K562 (cell line): ENCODE results near the gene AMBRA1. TPM values are rescaled to one million over a fixed set of nuclear protein-coding genes. Genes with fewer than 3 reads are reported as not detected.

Experiments
- CHCHD3 ChIP-seq: fragments of 250-450 bp; sonication (Bioruptor Pico); IDR thresholded peaks from 2 replicates; pipeline ENCODE4 v2.1.2; 2022; ENCODE audit warnings: mild to moderate bottlenecking
- HLTF ChIP-seq: fragments of 450-650 bp; IDR thresholded peaks from 2 replicates; pipeline ENCODE4 v1.6.1; 2016
- PRMT5 ChIP-seq: sonication (generic); formaldehyde crosslinking; IDR thresholded peaks from 2 replicates; pipeline ENCODE4 v1.5.0; 2020; ENCODE audit warnings: missing genetic modification reagents
- SNIP1 ChIP-seq: fragments of 450-650 bp; IDR thresholded peaks from 2 replicates; pipeline ENCODE4 v1.7.1; 2017; ENCODE audit warnings: low read depth, mild to moderate bottlenecking
- polyA plus RNA-seq, 8 experiments: library from polyadenylated mRNA; depleted of rRNA in 4 of 8; stranded (reverse) in 5 of 8; unstranded in 3 of 8; fragments of >200 nt; fragmentation: Nextera tagmentation in 2 of 8; fragmentation: Illumina TruSeq in 1 of 8; extraction: Ambion mirVana in 2 of 8; extraction: Trizol in 1 of 8; gene quantifications; 2 replicates each; pipeline versions ENCODE4 v1.2.1 to v1.2.3, GENCODE V29; 2011 to 2014; ENCODE audit warnings: inconsistent platforms in 1 of 8, missing spikeins in 1 of 8
- total RNA-seq, 7 experiments: library from RNA; depleted of rRNA in 6 of 7; stranded (reverse); fragments of >200 nt in 6 of 7; fragmentation: Illumina TruSeq in 2 of 7; extraction: Trizol in 2 of 7; gene quantifications; 2 replicates each; pipeline versions ENCODE4 v1.2.1 to v1.2.3, GENCODE V29; 2011 to 2021; ENCODE audit warnings: low replicate concordance in 1 of 7
- TF ChIP-seq, protein P1 (sequence below): fragments of 450-650 bp; IDR thresholded peaks from 2 replicates; pipeline ENCODE4 v1.6.1; 2016
- TF ChIP-seq, protein P2 (sequence below): sonication (generic); formaldehyde crosslinking; IDR thresholded peaks from 2 replicates; pipeline ENCODE4 v1.8.0; 2023; ENCODE audit warnings: missing genetic modification reagents, mild to moderate bottlenecking, borderline replicate concordance
- TF ChIP-seq, protein P3 (sequence below): fragments of 450-650 bp; IDR thresholded peaks from 2 replicates; pipeline ENCODE4 v1.6.1; 2016; ENCODE audit warnings: mild to moderate bottlenecking
- TF ChIP-seq, protein P4 (sequence below): sonication (generic); formaldehyde crosslinking; IDR thresholded peaks from 2 replicates; pipeline ENCODE4 v1.8.0; 2022; ENCODE audit warnings: missing genetic modification reagents, mild to moderate bottlenecking, borderline replicate concordance
- TF ChIP-seq, protein P5 (sequence below): fragments of 150-350 bp; IDR thresholded peaks from 2 replicates; pipeline ENCODE4 v1.6.1; 2014; ENCODE audit warnings: low read depth, mild to moderate bottlenecking, low read length, borderline replicate concordance
- TF ChIP-seq, protein P6 (sequence below): sonication (generic); formaldehyde crosslinking; IDR thresholded peaks from 2 replicates; pipeline ENCODE4 v1.8.1; 2023; ENCODE audit warnings: mild to moderate bottlenecking, missing genetic modification reagents

Gene AMBRA1
- total and polyA plus RNA-seq, 9 of the 15 experiments (the other 6 are each of a cell fraction or from before 2014, with no cell fraction given) = 0.15 to 24.5 (median 13.0) TPM

DNA sequence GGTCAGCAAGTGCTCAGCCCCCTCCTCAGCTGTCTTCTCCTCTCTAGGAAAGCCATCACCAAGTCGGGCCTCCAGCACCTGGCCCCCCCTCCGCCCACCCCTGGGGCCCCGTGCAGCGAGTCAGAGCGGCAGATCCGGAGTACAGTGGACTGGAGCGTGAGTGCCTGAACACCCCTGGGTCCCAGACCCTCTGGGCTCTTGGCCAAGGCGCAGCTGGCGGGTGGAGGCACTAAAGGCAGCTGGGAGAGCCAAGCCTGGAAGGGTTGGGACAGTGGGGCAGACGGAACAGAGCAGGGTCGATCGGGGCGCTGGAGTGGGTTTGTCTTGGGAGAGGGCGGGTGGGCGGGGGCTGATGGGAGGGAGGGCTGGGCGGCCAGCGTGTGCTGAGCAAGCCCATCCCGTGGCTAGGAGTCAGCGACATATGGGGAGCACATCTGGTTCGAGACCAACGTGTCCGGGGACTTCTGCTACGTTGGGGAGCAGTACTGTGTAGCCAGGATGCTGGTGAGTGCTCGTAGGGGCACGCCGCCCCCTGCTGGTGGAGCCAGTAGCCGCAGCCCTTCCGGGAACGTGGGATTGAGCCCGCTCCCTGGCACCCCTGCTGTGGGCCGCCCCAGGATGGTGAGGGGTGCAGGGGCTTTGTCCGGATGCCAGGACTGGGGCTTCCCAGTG is 226.4 kb downstream of the AMBRA1 start (continued):
- TF ChIP-seq, protein P1, sequence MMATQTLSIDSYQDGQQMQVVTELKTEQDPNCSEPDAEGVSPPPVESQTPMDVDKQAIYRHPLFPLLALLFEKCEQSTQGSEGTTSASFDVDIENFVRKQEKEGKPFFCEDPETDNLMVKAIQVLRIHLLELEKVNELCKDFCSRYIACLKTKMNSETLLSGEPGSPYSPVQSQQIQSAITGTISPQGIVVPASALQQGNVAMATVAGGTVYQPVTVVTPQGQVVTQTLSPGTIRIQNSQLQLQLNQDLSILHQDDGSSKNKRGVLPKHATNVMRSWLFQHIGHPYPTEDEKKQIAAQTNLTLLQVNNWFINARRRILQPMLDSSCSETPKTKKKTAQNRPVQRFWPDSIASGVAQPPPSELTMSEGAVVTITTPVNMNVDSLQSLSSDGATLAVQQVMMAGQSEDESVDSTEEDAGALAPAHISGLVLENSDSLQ = no peak
- TF ChIP-seq, protein P2, sequence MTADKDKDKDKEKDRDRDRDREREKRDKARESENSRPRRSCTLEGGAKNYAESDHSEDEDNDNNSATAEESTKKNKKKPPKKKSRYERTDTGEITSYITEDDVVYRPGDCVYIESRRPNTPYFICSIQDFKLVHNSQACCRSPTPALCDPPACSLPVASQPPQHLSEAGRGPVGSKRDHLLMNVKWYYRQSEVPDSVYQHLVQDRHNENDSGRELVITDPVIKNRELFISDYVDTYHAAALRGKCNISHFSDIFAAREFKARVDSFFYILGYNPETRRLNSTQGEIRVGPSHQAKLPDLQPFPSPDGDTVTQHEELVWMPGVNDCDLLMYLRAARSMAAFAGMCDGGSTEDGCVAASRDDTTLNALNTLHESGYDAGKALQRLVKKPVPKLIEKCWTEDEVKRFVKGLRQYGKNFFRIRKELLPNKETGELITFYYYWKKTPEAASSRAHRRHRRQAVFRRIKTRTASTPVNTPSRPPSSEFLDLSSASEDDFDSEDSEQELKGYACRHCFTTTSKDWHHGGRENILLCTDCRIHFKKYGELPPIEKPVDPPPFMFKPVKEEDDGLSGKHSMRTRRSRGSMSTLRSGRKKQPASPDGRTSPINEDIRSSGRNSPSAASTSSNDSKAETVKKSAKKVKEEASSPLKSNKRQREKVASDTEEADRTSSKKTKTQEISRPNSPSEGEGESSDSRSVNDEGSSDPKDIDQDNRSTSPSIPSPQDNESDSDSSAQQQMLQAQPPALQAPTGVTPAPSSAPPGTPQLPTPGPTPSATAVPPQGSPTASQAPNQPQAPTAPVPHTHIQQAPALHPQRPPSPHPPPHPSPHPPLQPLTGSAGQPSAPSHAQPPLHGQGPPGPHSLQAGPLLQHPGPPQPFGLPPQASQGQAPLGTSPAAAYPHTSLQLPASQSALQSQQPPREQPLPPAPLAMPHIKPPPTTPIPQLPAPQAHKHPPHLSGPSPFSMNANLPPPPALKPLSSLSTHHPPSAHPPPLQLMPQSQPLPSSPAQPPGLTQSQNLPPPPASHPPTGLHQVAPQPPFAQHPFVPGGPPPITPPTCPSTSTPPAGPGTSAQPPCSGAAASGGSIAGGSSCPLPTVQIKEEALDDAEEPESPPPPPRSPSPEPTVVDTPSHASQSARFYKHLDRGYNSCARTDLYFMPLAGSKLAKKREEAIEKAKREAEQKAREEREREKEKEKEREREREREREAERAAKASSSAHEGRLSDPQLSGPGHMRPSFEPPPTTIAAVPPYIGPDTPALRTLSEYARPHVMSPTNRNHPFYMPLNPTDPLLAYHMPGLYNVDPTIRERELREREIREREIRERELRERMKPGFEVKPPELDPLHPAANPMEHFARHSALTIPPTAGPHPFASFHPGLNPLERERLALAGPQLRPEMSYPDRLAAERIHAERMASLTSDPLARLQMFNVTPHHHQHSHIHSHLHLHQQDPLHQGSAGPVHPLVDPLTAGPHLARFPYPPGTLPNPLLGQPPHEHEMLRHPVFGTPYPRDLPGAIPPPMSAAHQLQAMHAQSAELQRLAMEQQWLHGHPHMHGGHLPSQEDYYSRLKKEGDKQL = no peak
- TF ChIP-seq, protein P3, sequence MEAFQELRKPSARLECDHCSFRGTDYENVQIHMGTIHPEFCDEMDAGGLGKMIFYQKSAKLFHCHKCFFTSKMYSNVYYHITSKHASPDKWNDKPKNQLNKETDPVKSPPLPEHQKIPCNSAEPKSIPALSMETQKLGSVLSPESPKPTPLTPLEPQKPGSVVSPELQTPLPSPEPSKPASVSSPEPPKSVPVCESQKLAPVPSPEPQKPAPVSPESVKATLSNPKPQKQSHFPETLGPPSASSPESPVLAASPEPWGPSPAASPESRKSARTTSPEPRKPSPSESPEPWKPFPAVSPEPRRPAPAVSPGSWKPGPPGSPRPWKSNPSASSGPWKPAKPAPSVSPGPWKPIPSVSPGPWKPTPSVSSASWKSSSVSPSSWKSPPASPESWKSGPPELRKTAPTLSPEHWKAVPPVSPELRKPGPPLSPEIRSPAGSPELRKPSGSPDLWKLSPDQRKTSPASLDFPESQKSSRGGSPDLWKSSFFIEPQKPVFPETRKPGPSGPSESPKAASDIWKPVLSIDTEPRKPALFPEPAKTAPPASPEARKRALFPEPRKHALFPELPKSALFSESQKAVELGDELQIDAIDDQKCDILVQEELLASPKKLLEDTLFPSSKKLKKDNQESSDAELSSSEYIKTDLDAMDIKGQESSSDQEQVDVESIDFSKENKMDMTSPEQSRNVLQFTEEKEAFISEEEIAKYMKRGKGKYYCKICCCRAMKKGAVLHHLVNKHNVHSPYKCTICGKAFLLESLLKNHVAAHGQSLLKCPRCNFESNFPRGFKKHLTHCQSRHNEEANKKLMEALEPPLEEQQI = no peak
- no peak for TF ChIP-seq CHCHD3
- TF ChIP-seq HLTF = no peak
- TF ChIP-seq, protein P4, sequence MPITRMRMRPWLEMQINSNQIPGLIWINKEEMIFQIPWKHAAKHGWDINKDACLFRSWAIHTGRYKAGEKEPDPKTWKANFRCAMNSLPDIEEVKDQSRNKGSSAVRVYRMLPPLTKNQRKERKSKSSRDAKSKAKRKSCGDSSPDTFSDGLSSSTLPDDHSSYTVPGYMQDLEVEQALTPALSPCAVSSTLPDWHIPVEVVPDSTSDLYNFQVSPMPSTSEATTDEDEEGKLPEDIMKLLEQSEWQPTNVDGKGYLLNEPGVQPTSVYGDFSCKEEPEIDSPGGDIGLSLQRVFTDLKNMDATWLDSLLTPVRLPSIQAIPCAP = no peak
- TF ChIP-seq, protein P5, sequence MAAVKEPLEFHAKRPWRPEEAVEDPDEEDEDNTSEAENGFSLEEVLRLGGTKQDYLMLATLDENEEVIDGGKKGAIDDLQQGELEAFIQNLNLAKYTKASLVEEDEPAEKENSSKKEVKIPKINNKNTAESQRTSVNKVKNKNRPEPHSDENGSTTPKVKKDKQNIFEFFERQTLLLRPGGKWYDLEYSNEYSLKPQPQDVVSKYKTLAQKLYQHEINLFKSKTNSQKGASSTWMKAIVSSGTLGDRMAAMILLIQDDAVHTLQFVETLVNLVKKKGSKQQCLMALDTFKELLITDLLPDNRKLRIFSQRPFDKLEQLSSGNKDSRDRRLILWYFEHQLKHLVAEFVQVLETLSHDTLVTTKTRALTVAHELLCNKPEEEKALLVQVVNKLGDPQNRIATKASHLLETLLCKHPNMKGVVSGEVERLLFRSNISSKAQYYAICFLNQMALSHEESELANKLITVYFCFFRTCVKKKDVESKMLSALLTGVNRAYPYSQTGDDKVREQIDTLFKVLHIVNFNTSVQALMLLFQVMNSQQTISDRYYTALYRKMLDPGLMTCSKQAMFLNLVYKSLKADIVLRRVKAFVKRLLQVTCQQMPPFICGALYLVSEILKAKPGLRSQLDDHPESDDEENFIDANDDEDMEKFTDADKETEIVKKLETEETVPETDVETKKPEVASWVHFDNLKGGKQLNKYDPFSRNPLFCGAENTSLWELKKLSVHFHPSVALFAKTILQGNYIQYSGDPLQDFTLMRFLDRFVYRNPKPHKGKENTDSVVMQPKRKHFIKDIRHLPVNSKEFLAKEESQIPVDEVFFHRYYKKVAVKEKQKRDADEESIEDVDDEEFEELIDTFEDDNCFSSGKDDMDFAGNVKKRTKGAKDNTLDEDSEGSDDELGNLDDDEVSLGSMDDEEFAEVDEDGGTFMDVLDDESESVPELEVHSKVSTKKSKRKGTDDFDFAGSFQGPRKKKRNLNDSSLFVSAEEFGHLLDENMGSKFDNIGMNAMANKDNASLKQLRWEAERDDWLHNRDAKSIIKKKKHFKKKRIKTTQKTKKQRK = no peak
- TF ChIP-seq, protein P6, sequence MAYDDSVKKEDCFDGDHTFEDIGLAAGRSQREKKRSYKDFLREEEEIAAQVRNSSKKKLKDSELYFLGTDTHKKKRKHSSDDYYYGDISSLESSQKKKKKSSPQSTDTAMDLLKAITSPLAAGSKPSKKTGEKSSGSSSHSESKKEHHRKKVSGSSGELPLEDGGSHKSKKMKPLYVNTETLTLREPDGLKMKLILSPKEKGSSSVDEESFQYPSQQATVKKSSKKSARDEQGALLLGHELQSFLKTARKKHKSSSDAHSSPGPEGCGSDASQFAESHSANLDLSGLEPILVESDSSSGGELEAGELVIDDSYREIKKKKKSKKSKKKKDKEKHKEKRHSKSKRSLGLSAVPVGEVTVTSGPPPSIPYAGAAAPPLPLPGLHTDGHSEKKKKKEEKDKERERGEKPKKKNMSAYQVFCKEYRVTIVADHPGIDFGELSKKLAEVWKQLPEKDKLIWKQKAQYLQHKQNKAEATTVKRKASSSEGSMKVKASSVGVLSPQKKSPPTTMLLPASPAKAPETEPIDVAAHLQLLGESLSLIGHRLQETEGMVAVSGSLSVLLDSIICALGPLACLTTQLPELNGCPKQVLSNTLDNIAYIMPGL (CRISPR knock-in tag) = no peak
- no peak for TF ChIP-seq SNIP1
- TF ChIP-seq PRMT5 (CRISPR knock-in tag) = no peak
